Liver (tissue), 9 donors: ENCODE results near the gene FILIP1L. TPM values are rescaled to one million over a fixed set of nuclear protein-coding genes. Genes with fewer than 3 reads are reported as not detected.
A peak's percentile ranks its signal among the peaks of the same experiment; 100 is the strongest.

Source experiments
- DNase-seq: peaks from one replicate; pipeline ENCODE4 v3.0.0-alpha.2; 2017; ENCODE audit warnings: low spot score
- H3K27ac ChIP-seq, 2 donors: one replicate each; pipeline ENCODE4 v1.7.0; 2013; ENCODE audit warnings: inconsistent platforms in 2 of 2, low read length in 2 of 2, control low read depth in 1 of 2, low read depth in 1 of 2, mild to moderate bottlenecking in 1 of 2
- H3K27me3 ChIP-seq, 4 donors: one replicate each; pipeline versions ENCODE4 v1.6.1 to v1.7.0; 2013; ENCODE audit warnings: low read length in 3 of 4, inconsistent platforms in 1 of 4, mild to moderate bottlenecking in 1 of 4, moderate library complexity in 1 of 4; ENCODE audit not compliant: control insufficient read depth in 4 of 4, insufficient read depth in 4 of 4
- H3K36me3 ChIP-seq, 4 donors: one replicate each; pipeline versions ENCODE4 v1.6.1 to v1.7.0; 2013; ENCODE audit warnings: low read length in 3 of 4, mild to moderate bottlenecking in 3 of 4, low read depth in 1 of 4, moderate library complexity in 1 of 4; ENCODE audit not compliant: control insufficient read depth in 4 of 4, insufficient read depth in 3 of 4
- H3K4me1 ChIP-seq, 4 donors: one replicate each; pipeline versions ENCODE4 v1.6.1 to v1.7.0; 2013; ENCODE audit warnings: low read length in 3 of 4, mild to moderate bottlenecking in 3 of 4, moderate library complexity in 1 of 4; ENCODE audit not compliant: control insufficient read depth in 4 of 4, insufficient read depth in 4 of 4
- H3K4me3 ChIP-seq, 3 donors: one replicate each; pipeline versions ENCODE4 v1.6.1 to v1.7.0; 2013; ENCODE audit warnings: low read length in 3 of 3, control low read depth in 1 of 3, low read depth in 1 of 3, mild to moderate bottlenecking in 1 of 3
- H3K9ac ChIP-seq, 2 donors: one replicate each; pipeline ENCODE4 v1.7.0; 2013; ENCODE audit warnings: low read length in 2 of 2, mild to moderate bottlenecking in 2 of 2, moderate library complexity in 2 of 2, control low read depth in 1 of 2, low read depth in 1 of 2
- H3K9me3 ChIP-seq, 4 donors: one replicate each; pipeline versions ENCODE4 v1.6.1 to v1.7.0; 2013; ENCODE audit warnings: low read length in 3 of 4; ENCODE audit not compliant: control insufficient read depth in 4 of 4
- EGR1 ChIP-seq, 2 donors: IDR thresholded peaks; 2 replicates each; pipeline ENCODE4 v1.6.1; 2016 to 2018; ENCODE audit warnings: antibody characterized with exemption in 2 of 2, low read depth in 2 of 2
- FOXA2 ChIP-seq: IDR thresholded peaks from 2 replicates; pipeline ENCODE4 v1.6.1; 2016; ENCODE audit warnings: antibody characterized with exemption
- GABPA ChIP-seq, 2 donors: IDR thresholded peaks in 1 of 2; conservative IDR thresholded peaks in 1 of 2; 2 replicates each; pipeline ENCODE4 v1.6.1; 2016; ENCODE audit warnings: antibody characterized with exemption in 2 of 2, mild to moderate bottlenecking in 1 of 2, moderate library complexity in 1 of 2
- HNF4A ChIP-seq, 2 donors: conservative IDR thresholded peaks; 2 replicates each; pipeline ENCODE4 v1.6.1; 2016; ENCODE audit warnings: antibody characterized with exemption in 2 of 2, mild to moderate bottlenecking in 2 of 2
- HNF4G ChIP-seq: IDR thresholded peaks from 2 replicates; pipeline ENCODE4 v1.6.1; 2016; ENCODE audit warnings: antibody characterized with exemption
- JUND ChIP-seq, 2 donors: IDR thresholded peaks; 2 replicates each; pipeline ENCODE4 v1.6.1; 2016; ENCODE audit warnings: antibody characterized with exemption in 2 of 2
- RAD21 ChIP-seq, 2 donors: IDR thresholded peaks; 2 replicates each; pipeline ENCODE4 v1.6.1; 2016; ENCODE audit warnings: antibody characterized with exemption in 2 of 2, mild to moderate bottlenecking in 2 of 2
- RXRA ChIP-seq, 2 donors: IDR thresholded peaks; 2 replicates each; pipeline ENCODE4 v1.6.1; 2017 to 2018; ENCODE audit warnings: antibody characterized with exemption in 2 of 2, mild to moderate bottlenecking in 1 of 2
- SP1 ChIP-seq: IDR thresholded peaks from 2 replicates; pipeline ENCODE4 v1.6.1; 2018; ENCODE audit warnings: antibody characterized with exemption, mild to moderate bottlenecking
- TAF1 ChIP-seq: conservative IDR thresholded peaks from 2 replicates; pipeline ENCODE4 v1.6.1; 2016; ENCODE audit warnings: antibody characterized with exemption, mild to moderate bottlenecking
- YY1 ChIP-seq: IDR thresholded peaks from 2 replicates; pipeline ENCODE4 v1.6.1; 2016; ENCODE audit warnings: antibody characterized with exemption, mild to moderate bottlenecking
- ZBTB33 ChIP-seq: IDR thresholded peaks from 2 replicates; pipeline ENCODE4 v1.6.1; 2016; ENCODE audit warnings: antibody characterized with exemption
- WGBS: extraction: QIAGEN DNeasy Blood & Tissue Kit; methylation state at CpG from one replicate; pipeline ENCODE4 v1.1.7; 2013; 5-methylcytosine and 5-hydroxymethylcytosine counted together
- polyA plus RNA-seq, 2 donors: library from polyadenylated mRNA; stranded (reverse) in 1 of 2; unstranded in 1 of 2; fragments of 200-250 nt in 1 of 2; fragments of >200 nt in 1 of 2; fragmentation: Nextera tagmentation in 1 of 2; extraction: Ambion mirVana in 1 of 2; gene quantifications; one replicate each; pipeline versions ENCODE4 v1.2.1 to v1.2.3, GENCODE V29; 2013 to 2015
- total RNA-seq, 2 donors: library from RNA; depleted of rRNA; stranded (reverse); fragments of >200 nt; gene quantifications; one replicate each; pipeline ENCODE4 v1.2.3, GENCODE V29; 2014
- TF ChIP-seq, protein P1 (sequence below): IDR thresholded peaks from 2 replicates; pipeline ENCODE4 v1.6.1; 2016; ENCODE audit warnings: antibody characterized with exemption
- TF ChIP-seq, protein P2 (sequence below): IDR thresholded peaks from 2 replicates; pipeline ENCODE4 v1.6.1; 2016; ENCODE audit warnings: antibody characterized with exemption
- TF ChIP-seq, protein P3 (sequence below): fragments of 150-350 bp; IDR thresholded peaks from 2 replicates; pipeline ENCODE4 v1.5.1; 2017; ENCODE audit warnings: improper control_type of control experiment, low read depth, low read length; ENCODE audit not compliant: missing input control
- donor health status: healthy.
- donor health status: healthy.
- donor health status: healthy.
- donor health status: healthy.
- donor health status: healthy.

Gene FILIP1L
- total and polyA plus RNA-seq, 4 donors: 1.4 to 6.5 (median 1.9) TPM

DNA sequence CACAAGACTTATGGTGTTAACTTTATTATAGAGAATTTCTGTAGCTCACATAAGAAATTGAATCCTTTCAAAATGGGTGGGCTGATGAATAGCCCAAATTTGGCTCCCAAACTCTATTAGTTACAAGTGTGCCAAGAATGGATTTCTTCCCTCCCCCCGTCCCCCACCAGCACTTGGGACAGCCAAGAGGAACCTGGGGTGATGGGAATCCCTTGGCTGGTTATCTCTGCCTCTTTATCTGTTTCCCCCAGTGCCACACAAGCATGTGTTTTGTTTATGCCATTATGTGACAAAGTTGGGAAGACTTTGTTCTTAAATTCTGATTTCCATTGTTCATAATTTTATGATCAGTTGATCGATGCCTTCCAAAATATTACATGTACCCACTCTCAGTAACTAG is 268.3 kb downstream of the FILIP1L start:
- H3K9ac ChIP-seq: no peak overlapping the region
- TF ChIP-seq GABPA (IDR thresholded peaks at IDR 0.05 in 1 of 2, conservative IDR thresholded peaks at IDR 0.05 in 1 of 2) (no peak), RAD21 (IDR thresholded peaks at IDR 0.05) (no peak), JUND (IDR thresholded peaks at IDR 0.05) (no peak), HNF4A (conservative IDR thresholded peaks at IDR 0.05) (no peak), FOXA2 (no peak), SP1 (no peak), YY1 (no peak), HNF4G (no peak), EGR1 (IDR thresholded peaks at IDR 0.05; ENCODE audit: low read depth in 2 of 2) (no peak), RXRA (IDR thresholded peaks at IDR 0.05) (no peak), TAF1 (no peak), ZBTB33 (no peak)
- TF ChIP-seq, protein P1, sequence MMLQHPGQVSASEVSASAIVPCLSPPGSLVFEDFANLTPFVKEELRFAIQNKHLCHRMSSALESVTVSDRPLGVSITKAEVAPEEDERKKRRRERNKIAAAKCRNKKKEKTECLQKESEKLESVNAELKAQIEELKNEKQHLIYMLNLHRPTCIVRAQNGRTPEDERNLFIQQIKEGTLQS: no peak
- TF ChIP-seq, protein P2, sequence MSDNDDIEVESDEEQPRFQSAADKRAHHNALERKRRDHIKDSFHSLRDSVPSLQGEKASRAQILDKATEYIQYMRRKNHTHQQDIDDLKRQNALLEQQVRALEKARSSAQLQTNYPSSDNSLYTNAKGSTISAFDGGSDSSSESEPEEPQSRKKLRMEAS: no peak
- TF ChIP-seq, protein P3, sequence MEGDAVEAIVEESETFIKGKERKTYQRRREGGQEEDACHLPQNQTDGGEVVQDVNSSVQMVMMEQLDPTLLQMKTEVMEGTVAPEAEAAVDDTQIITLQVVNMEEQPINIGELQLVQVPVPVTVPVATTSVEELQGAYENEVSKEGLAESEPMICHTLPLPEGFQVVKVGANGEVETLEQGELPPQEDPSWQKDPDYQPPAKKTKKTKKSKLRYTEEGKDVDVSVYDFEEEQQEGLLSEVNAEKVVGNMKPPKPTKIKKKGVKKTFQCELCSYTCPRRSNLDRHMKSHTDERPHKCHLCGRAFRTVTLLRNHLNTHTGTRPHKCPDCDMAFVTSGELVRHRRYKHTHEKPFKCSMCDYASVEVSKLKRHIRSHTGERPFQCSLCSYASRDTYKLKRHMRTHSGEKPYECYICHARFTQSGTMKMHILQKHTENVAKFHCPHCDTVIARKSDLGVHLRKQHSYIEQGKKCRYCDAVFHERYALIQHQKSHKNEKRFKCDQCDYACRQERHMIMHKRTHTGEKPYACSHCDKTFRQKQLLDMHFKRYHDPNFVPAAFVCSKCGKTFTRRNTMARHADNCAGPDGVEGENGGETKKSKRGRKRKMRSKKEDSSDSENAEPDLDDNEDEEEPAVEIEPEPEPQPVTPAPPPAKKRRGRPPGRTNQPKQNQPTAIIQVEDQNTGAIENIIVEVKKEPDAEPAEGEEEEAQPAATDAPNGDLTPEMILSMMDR: no peak
- 72% methylated on average over 2 of the region's 2 CpGs for WGBS
- H3K27me3 ChIP-seq: no peaks in the 10 kb centered on the region
- no peaks in the 10 kb centered on the region for H3K9me3 ChIP-seq
- peaks cover 3 to 7% (median 4%) of the 10 kb centered on the region in 4 donors for H3K4me1 ChIP-seq
- peaks cover 0 to 3% (median 0%) of the 10 kb centered on the region in 4 donors for H3K36me3 ChIP-seq
- DNase-seq: no peak
- no peak overlapping the region for H3K4me3 ChIP-seq
- H3K27ac ChIP-seq: peak overlapping the region; percentile 63 to 74

DNA sequence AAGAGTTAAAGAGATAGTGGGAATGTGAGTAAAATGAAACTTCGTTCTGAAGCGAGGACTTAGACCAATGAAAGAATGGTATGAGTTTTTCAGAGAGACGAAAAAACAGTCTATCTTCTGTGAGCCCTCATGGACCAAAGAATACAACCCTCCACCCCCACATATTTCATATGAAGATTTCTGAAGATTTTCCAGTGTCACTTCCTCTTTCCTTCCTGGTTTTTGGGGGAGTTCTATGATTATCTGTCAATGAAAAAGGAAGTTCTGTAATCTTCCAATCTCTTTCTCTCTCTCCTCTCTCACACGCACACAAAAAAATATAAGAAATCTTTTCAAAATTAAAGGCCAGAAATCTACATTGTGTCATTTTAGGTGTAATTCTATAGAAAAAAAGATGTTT is 269.0 kb downstream of the FILIP1L start:
- DNase-seq: no peak
- Histone ChIP-seq H3K27me3 (no peaks in the 10 kb centered on the region), H3K9me3 (no peaks in the 10 kb centered on the region), H3K4me1 (peaks cover 3 to 7% (median 4%) of the 10 kb centered on the region in 4 donors), H3K27ac (no peak overlapping the region), H3K4me3 (no peak overlapping the region), H3K36me3 (peaks cover 0 to 4% (median 0%) of the 10 kb centered on the region in 4 donors), H3K9ac (no peak overlapping the region)
- no peak for TF ChIP-seq SP1
- TF ChIP-seq TAF1: no peak
- TF ChIP-seq ZBTB33: no peak
- no peak for TF ChIP-seq RAD21 (IDR thresholded peaks at IDR 0.05)
- WGBS: 67% methylated on average over 4 of the region's 4 CpGs
